Upper lobe of left lung (tissue), 6 donors: ENCODE measurements around the gene CTBS. TPM values are rescaled to one million over a fixed set of nuclear protein-coding genes. Genes with fewer than 3 reads are reported as not detected.
A peak's percentile ranks its signal among the peaks of the same experiment; 100 is the strongest.

Experiments used
- ATAC-seq, 2 donors: fragments of 200-7000 bp; cut with Tn5 transposase; one replicate each; pipeline ENCODE4 v1.9.1; 2022; ENCODE audit warnings: mild to moderate bottlenecking in 2 of 2, moderate library complexity in 2 of 2; ENCODE audit not compliant: low FRiP score in 2 of 2
- DNase-seq, 2 donors: peaks; one replicate each; pipeline ENCODE4 v3.0.0-alpha.2; 2019 to 2020
- H3K27ac ChIP-seq, 4 donors: fragments of 200-600 bp; sonication (generic); one replicate each; pipeline ENCODE4 v1.5.1; 2016 to 2019
- H3K27me3 ChIP-seq, 4 donors: fragments of 200-600 bp; sonication (generic); one replicate each; pipeline ENCODE4 v1.5.1; 2017 to 2019
- H3K36me3 ChIP-seq, 4 donors: fragments of 200-600 bp; sonication (generic); one replicate each; pipeline ENCODE4 v1.5.1; 2016 to 2019
- H3K4me1 ChIP-seq, 4 donors: fragments of 200-600 bp; sonication (generic); one replicate each; pipeline ENCODE4 v1.5.1; 2018 to 2019
- H3K4me3 ChIP-seq, 4 donors: fragments of 200-600 bp; sonication (generic); one replicate each; pipeline ENCODE4 v1.5.1; 2017 to 2019; ENCODE audit warnings: mild to moderate bottlenecking in 2 of 4, moderate library complexity in 1 of 4
- H3K9me3 ChIP-seq, 4 donors: fragments of 200-600 bp; sonication (generic); one replicate each; pipeline ENCODE4 v1.5.1; 2018 to 2019
- CTCF ChIP-seq, 6 experiments: fragments of 450-650 bp in 4 of 6; fragments of 200-600 bp in 2 of 6; sonication (generic) in 2 of 6; IDR thresholded peaks; one replicate each; pipeline ENCODE4 v1.5.1; 2016 to 2019; ENCODE audit warnings: antibody characterized with exemption in 6 of 6
- EP300 ChIP-seq, 4 donors: sonication (generic); formaldehyde crosslinking; IDR thresholded peaks; one replicate each; pipeline ENCODE4 v1.5.1; 2017; ENCODE audit warnings: antibody characterized with exemption in 4 of 4, control low read depth in 2 of 4
- POLR2A ChIP-seq, 4 donors: fragments of 450-650 bp; IDR thresholded peaks; one replicate each; pipeline ENCODE4 v1.5.1; 2016 to 2017; ENCODE audit warnings: antibody characterized with exemption in 4 of 4, mild to moderate bottlenecking in 2 of 4
- POLR2AphosphoS5 ChIP-seq, 2 donors: sonication (generic); formaldehyde crosslinking; IDR thresholded peaks; one replicate each; pipeline ENCODE4 v1.5.1; 2017; ENCODE audit warnings: antibody characterized with exemption in 2 of 2
- WGBS, 2 donors: methylation state at CpG; one replicate each; pipeline ENCODE4 v1.1.5; 2017 to 2018; 5-methylcytosine and 5-hydroxymethylcytosine counted together
- total RNA-seq, 6 donors: library from RNA; depleted of rRNA in 4 of 6; stranded (reverse); fragments of >200 nt in 4 of 6; gene quantifications; one replicate each; pipeline versions ENCODE4 v1.1.0 to v1.2.1, GENCODE V29; 2016 to 2021
- donor health status: DM: no; HTN: no; CAD: no; lungs with moderate emphysema.
- donor health status: DM: no; HTN: yes; CAD: no; lungs with severe emphysema.

The CTBS gene
- total RNA-seq: 10 to 100 TPM in 5 of 6 donors, 1 to 10 TPM in 1; 3.0 to 24.7 (median 19.0) TPM

- WGBS, 2 donors: 1 to 2% methylated on average over 17 to 44 of the region's 67 CpGs
- H3K27ac ChIP-seq: peak within 1 kb of the TSS; percentile 98 to 100 (median 98)
- ATAC-seq: peak; percentile 97 to 99
Measured at GRCh38 chr1:84573967-84574842, at the start of gene CTBS. Gene CTBS (minus strand): TSS chr1:84574440. CDS start chr1:84574415, 25 bp downstream.

GRCh38 chr1:84621553-84621952 lies 47.3 kb upstream of the CTBS start:
- H3K4me1 ChIP-seq: peaks cover 4 to 21% (median 8%) of the 10 kb centered on the region in 4 donors
- TF ChIP-seq EP300 (IDR thresholded peaks at IDR 0.05): no peak
- TF ChIP-seq POLR2A (IDR thresholded peaks at IDR 0.05): no peak
- no peak for TF ChIP-seq POLR2AphosphoS5 (IDR thresholded peaks at IDR 0.05)
- no peak for TF ChIP-seq CTCF (IDR thresholded peaks at IDR 0.05)
- no peak for ATAC-seq
- H3K27me3 ChIP-seq: no peaks in the 10 kb centered on the region
- H3K9me3 ChIP-seq: no peaks in the 10 kb centered on the region
- H3K4me3 ChIP-seq: no peak overlapping the region
- H3K27ac ChIP-seq: no peak overlapping the region
- WGBS, 2 donors: 82 to 85% methylated on average over 14 of the region's 14 CpGs
- no peaks in the 10 kb centered on the region for H3K36me3 ChIP-seq
- DNase-seq: peak in 1 of 2 donors; percentile 51

More at GRCh38 chr1:84573967-84574842, at the start of gene CTBS:
- H3K27me3 ChIP-seq: no peaks in the 10 kb centered on the region
- no peaks in the 10 kb centered on the region for H3K9me3 ChIP-seq
- peaks cover 11 to 32% (median 21%) of the 10 kb centered on the region in 4 donors for H3K4me1 ChIP-seq
- peak; percentile 88 to 97 for DNase-seq
- peaks cover 0 to 4% (median 2%) of the 10 kb centered on the region in 4 donors for H3K36me3 ChIP-seq
- peak within 1 kb of the TSS; percentile 56 to 63 (median 60) for H3K4me3 ChIP-seq
- peak in 1 of 4 donors; percentile 44 for TF ChIP-seq EP300 (IDR thresholded peaks at IDR 0.05)
- peak in 3 of 4 donors; percentile 58 to 86 (median 82) for TF ChIP-seq POLR2A (IDR thresholded peaks at IDR 0.05)
- peak; percentile 92 to 93 for TF ChIP-seq POLR2AphosphoS5 (IDR thresholded peaks at IDR 0.05)
- no peak for TF ChIP-seq CTCF (IDR thresholded peaks at IDR 0.05)

- peak overlapping the region in 3 of 4 donors; percentile 48 to 71 (median 65) for H3K27ac ChIP-seq
- peak; percentile 92 to 97 for ATAC-seq
- DNase-seq: peak; percentile 68 to 97
- peak overlapping the region; percentile 11 to 70 (median 56) for H3K4me3 ChIP-seq
- no peaks in the 10 kb centered on the region for H3K36me3 ChIP-seq
- TF ChIP-seq EP300 (IDR thresholded peaks at IDR 0.05) (no peak), CTCF (IDR thresholded peaks at IDR 0.05) (peak; percentile 96 to 99 (median 97)), POLR2A (IDR thresholded peaks at IDR 0.05) (no peak), POLR2AphosphoS5 (IDR thresholded peaks at IDR 0.05) (peak in 1 of 2 donors; percentile 26)
- H3K9me3 ChIP-seq: no peaks in the 10 kb centered on the region
- no peaks in the 10 kb centered on the region for H3K27me3 ChIP-seq
- 2 to 4% methylated on average over 17 to 24 of the region's 46 CpGs for WGBS, 2 donors
- peaks cover 4 to 21% (median 8%) of the 10 kb centered on the region in 4 donors for H3K4me1 ChIP-seq
Measured at GRCh38 chr1:84620720-84621313, 46.6 kb upstream of the CTBS start.

GRCh38 chr1:84619383-84620102 lies 45.3 kb upstream of the CTBS start:
- H3K27me3 ChIP-seq: no peaks in the 10 kb centered on the region
- H3K4me3 ChIP-seq: no peak overlapping the region
- H3K27ac ChIP-seq: peak overlapping the region in 2 of 4 donors; percentile 21 to 73
- TF ChIP-seq EP300 (IDR thresholded peaks at IDR 0.05) (peak in 3 of 4 donors; percentile 52 to 72 (median 53)), CTCF (IDR thresholded peaks at IDR 0.05) (no peak), POLR2A (IDR thresholded peaks at IDR 0.05) (no peak), POLR2AphosphoS5 (IDR thresholded peaks at IDR 0.05) (peak in 1 of 2 donors; percentile 55)
- DNase-seq (no peak), ATAC-seq (no peak)
- H3K9me3 ChIP-seq: no peaks in the 10 kb centered on the region
- H3K4me1 ChIP-seq: peaks cover 4 to 21% (median 8%) of the 10 kb centered on the region in 4 donors
- 46 to 50% methylated on average over 9 of the region's 9 CpGs for WGBS, 2 donors
- H3K36me3 ChIP-seq: no peaks in the 10 kb centered on the region
